AG10803 (cell line): ENCODE measurements around the gene ACAP2.
"Not testable (repeated sequence)": the region's sequence is repeated elsewhere in the genome, so short reads cannot be mapped to it uniquely, and the experiment has no call there.

Experiments
- DNase-seq: peaks from one replicate; pipeline ENCODE4 v3.0.0; 2010; ENCODE audit warnings: low read depth
- H3K4me3 ChIP-seq: 2 replicates; pipeline ENCODE4 v1.5.1; 2011; ENCODE audit warnings: mild to moderate bottlenecking, low read length, control low read depth
- CTCF ChIP-seq: conservative IDR thresholded peaks from 2 replicates; pipeline ENCODE4 v1.5.1; 2011; ENCODE audit warnings: mild to moderate bottlenecking, low read length, control low read depth, inconsistent platforms

Gene ACAP2

GRCh38 chr3:195401943-195402342, 40.9 kb downstream of the ACAP2 start:
- TF ChIP-seq CTCF: no peak
- no peak overlapping the region for H3K4me3 ChIP-seq
- no peak for DNase-seq

- not testable (repeated sequence) for H3K4me3 ChIP-seq, DNase-seq
These were observed 44.4 kb downstream of the ACAP2 start for GRCh38 chr3:195398460-195398859.

DNA sequence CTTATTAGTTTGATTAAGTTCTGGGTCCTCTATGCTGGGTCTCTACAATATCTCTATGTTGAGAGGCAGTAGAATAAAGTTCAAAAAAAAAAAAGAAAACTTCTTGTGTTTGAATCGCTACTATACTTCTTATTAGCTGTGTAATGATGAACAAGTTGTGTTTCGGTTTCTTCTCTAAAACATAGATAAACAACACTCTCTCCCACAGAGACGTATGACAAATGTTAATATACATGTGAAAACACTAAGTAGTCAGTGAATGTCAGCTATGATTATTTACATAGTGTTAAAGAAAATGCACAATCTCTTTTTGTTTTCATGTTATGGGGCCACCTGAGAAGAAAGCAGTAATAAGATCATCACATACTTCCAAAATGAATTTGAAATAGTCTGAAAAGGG, 45.3 kb downstream of the ACAP2 start:
- TF ChIP-seq CTCF: no peak
- H3K4me3 ChIP-seq: no peak overlapping the region
- DNase-seq: no peak

DNA sequence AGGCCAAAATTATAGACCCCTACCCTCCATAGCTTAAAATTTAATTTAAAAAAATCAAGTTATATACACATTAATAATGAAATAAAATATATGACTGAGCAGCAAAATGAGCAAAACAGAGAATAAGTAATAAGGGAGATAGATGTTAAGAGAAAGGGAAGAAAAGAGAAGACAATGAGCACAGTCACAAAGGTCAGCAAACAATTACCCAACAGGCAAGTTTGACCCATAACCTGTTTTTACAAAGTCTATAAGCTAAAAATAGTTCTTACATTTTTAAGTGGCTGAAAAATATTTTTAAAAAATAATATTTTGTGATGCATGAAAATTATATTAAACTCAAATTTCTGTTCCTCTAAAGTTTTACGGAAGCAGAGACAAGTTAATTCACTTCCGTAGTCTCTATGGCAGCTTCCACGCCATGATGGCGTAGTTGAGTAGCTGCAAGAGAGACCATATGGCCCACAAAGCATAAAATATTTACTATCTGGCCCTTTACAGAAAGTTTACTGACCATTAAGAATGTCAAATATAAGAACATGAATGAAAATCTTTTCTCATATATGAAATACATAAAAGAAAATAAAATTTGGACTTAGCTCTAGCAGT, 47.5 kb downstream of the ACAP2 start:
- DNase-seq: no peak

DNA sequence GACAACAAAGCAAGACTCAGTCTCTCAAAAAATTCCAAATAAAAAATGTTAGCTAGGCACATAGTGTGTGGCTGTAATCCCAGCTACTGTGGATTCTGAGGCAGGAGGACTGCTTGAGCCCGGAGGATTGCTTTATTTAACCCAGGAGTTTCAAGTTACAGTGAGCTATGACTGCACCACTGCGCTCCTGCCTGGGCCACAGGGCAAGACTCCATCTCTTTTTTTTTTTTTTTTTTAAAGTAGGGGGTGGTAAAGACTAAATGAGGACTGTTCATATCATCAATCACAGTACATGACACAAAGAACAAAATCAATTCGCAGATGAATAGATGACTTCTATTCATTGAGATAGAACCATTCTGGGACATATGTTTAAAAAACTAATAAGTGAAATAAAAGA, 48.1 kb downstream of the ACAP2 start:
- TF ChIP-seq CTCF: no peak
- no peak for DNase-seq
- H3K4me3 ChIP-seq: no peak overlapping the region

More for the DNA sequence above, 47.5 kb downstream of the ACAP2 start:
- no peak for TF ChIP-seq CTCF
- H3K4me3 ChIP-seq: no peak overlapping the region

GRCh38 chr3:195394024-195394423, 48.8 kb downstream of the ACAP2 start:
- no peak for TF ChIP-seq CTCF
- DNase-seq: no peak
- no peak overlapping the region for H3K4me3 ChIP-seq

- no peak for TF ChIP-seq CTCF
- DNase-seq: no peak
- H3K4me3 ChIP-seq: no peak overlapping the region
These were observed 54.4 kb downstream of the ACAP2 start for GRCh38 chr3:195388380-195388779.

GRCh38 chr3:195386739-195387138, 56.1 kb downstream of the ACAP2 start:
- no peak for TF ChIP-seq CTCF
- no peak for DNase-seq
- H3K4me3 ChIP-seq: no peak overlapping the region
